HG03575 (cell line): Measurements from ENCODE around the gene KPNA2.
"Not testable (repeated sequence)": the region's sequence is repeated elsewhere in the genome, so short reads cannot be mapped to it uniquely, and the experiment has no call there.

Experiments used
- ATAC-seq: cut with Tn5 transposase; IDR thresholded peaks from one replicate; pipeline ENCODE4 v1.9.1; 2021; ENCODE audit not compliant: unreplicated experiment, insufficient number of reproducible peaks, low FRiP score; ENCODE audit errors: extremely low read depth

KPNA2 gene

DNA sequence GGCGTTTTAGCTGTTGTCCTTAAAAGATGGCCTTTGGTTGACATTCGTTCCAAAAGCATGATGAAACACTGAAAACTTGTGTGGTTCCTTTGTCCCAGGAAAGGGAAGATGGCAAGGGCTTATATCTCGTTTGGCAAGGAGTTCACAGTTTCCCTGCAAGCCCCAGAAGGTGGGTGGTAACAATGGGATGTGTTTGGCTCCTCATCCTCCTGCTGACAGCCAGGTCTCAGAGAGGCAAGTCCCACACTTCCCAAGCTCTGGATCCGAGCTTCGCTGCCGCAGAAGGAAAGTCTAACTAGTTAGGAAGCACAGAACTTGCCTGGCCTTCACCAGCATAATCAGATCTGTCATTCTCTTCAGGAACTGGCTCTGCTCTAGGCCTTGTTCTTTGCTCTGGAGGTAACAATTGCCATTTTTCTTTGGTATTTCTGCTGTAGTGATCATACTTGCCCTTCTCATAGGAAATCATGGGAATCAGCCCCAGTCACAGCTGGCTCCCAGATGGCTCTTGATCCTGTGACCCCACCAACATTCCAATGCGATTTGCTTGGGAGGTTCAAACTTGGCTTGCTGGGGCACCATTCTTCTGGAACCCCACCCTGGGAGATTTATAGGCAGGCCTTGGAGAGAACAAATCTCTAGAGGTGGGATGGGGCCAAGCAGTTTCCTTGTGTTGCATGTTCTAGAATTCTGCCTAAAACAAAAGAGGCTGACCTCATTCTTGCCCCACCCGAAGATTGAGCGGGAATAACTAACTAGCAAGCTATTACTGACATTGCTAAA lies 17.9 kb downstream of the KPNA2 start:
- ATAC-seq: no peak

DNA sequence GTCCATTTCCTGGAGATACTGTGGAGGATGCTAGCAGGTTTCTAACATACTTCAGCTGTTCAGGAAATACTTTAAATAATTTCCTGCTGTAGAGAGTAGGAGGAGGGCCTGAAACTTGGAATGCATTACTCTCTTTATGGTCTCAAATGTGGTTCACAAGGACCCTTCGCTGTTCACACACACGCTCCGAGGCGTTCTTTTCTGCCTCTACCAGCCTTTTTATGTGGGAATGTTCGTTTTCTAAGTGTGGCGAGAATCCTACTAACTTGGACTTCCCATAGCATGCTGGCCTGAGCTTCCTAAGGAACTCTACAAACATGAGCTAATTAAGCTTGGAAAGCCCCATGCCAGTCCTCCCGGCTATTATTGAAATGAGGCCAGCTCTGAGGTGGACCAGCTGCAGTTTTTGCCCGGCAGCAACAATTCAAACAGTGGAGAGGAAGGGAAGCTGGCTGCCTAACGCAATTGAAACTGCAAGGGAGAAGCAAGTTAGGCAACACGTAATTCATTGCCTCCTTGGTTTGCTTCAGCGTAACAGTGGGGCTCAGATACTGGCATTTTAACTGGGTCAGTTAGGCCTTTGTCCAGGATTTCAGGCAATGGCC lies 18.9 kb downstream of the KPNA2 start:
- ATAC-seq: no peak

GRCh38 chr17:68057531-68057952 lies 22.0 kb downstream of the KPNA2 start:
- no peak for ATAC-seq

GRCh38 chr17:68060336-68060735 lies 24.8 kb downstream of the KPNA2 start:
- no peak for ATAC-seq

DNA sequence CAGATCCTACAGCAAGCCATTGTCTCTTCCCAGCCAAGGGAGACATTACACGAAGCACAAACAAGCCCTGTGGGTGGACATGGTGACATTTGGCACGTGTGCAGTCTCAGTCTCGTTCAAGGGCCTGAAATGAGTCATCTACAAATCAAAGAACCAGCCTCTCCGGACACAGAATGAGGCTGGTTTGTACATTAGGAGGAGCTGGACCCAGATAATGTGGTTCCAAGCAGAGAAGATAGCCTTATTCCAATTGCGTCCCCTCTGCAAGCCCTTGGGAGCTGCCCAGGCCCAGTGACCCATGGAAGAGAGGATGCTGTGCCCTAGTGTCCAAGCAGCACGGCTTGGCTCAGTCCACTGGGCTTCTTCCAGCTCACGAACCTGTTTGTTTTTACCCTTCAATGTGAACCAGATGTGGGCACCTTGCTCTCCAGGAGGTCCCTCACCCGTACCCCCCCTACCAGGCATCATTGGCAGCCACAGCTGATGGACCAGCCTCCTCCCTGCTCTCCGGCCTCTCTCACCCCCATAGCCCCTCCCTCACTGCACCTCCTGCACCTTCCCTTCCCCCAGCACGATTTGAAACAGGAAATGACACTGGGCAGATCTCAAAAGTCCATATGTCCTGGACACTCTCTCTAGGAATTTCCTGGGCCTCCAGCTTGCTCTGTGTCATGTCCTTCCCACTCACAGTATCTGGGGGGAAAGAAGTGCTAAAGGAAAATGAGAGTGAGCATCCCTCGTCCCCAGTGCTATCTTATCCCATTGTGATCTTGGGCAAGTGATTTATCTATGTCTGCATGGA lies 26.2 kb downstream of the KPNA2 start:
- no peak for ATAC-seq

- ATAC-seq: not testable (repeated sequence)
These were observed 29.8 kb downstream of the KPNA2 start for GRCh38 chr17:68065366-68065765.

DNA sequence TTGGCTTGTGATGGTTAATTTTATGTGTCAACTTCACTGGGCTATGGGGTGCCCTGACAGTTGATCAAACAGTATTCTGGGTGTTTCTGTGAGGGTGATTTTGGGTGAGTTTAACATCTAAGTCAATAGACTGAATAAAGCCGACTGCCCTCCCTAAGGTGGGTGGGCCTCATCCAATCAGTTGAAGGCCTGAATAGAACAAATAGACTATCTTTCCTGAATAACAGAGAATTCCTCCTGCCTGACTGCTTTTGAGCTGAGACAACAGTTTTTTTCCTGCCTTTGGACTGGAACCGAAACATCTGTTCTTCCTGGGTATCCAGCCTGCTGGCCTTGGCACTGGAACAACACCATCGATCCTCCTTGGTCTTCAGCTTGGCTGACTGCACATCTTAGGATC lies 33.0 kb downstream of the KPNA2 start:
- not testable (repeated sequence) for ATAC-seq

- ATAC-seq: not testable (repeated sequence)
These were observed 35.3 kb downstream of the KPNA2 start for GRCh38 chr17:68070582-68071444.

DNA sequence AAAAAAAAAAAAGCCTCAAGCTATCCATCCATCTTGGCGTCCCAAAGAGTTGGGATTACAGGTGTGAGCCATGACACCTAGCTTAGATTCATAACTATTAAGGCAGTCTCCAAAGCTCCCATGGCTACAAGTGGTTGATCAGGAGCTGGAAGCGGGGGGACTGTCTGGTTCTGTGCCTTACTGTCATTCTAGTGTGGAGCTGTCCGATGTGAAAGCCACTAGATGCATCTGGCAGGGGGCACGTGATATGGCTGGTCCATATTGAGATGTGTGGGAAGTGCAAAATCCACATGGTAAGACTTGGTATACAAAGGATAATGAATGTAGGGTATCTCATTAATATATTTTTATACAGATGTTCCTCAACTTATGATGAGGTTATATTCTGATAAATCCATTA lies 38.7 kb downstream of the KPNA2 start:
- ATAC-seq: no peak

- not testable (repeated sequence) for ATAC-seq
These were observed 40.5 kb downstream of the KPNA2 start for GRCh38 chr17:68075953-68076607.

- not testable (repeated sequence) for ATAC-seq
These were observed 42.0 kb downstream of the KPNA2 start for GRCh38 chr17:68077498-68077897.

- no peak for ATAC-seq
These were observed 45.0 kb downstream of the KPNA2 start for GRCh38 chr17:68080411-68081150.

GRCh38 chr17:68081305-68082265 lies 46.0 kb downstream of the KPNA2 start:
- not testable (repeated sequence) for ATAC-seq

DNA sequence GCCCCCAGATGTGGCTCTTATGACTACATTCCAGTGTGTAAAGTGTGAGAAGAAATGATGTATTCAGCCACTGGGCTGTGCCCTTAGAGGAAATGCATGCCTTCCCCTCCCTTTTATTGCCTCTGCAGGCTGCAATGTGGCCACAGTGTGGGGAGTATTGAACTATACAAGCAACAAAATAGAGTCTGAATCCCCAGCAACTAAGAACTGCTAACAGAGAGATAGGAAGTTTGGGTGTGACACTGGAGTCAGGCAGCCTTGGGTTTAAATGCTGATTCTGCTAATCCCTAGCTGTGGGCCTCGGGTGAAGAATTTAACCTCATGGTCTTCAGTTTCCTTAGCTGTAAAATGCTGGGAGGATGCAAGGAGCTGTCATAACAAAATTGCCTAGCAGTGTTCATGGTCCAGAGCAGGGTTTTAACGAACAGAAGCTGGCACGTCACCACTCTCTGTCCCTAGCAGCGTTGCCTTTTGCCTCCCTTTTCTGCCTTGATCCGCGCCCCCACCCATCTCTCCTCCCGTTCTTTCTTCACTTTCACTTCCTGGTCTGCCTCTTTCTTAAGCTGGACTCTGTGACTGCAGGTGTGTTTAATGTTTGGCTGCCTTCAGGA lies 50.3 kb downstream of the KPNA2 start:
- ATAC-seq: no peak

DNA sequence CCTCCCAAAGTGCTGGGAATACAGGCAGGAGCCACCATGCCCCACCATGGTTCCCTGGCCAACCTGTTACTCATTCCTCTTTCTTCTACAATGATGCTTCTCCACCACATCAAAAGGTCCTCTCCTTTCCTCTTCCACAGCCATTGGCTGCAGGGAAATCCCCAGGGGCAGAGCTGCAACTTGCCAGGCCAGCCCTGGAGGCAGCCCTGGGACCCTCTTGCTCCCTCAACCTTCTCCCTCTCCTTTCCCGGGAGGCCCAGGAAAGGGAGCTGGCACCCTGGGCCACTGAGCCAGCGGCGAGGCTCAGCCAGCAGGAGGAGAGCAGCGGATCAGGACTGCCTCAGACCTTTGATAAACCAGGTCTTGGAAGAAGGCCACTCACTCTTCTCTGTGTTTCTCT lies 51.1 kb downstream of the KPNA2 start:
- ATAC-seq: not testable (repeated sequence)

DNA sequence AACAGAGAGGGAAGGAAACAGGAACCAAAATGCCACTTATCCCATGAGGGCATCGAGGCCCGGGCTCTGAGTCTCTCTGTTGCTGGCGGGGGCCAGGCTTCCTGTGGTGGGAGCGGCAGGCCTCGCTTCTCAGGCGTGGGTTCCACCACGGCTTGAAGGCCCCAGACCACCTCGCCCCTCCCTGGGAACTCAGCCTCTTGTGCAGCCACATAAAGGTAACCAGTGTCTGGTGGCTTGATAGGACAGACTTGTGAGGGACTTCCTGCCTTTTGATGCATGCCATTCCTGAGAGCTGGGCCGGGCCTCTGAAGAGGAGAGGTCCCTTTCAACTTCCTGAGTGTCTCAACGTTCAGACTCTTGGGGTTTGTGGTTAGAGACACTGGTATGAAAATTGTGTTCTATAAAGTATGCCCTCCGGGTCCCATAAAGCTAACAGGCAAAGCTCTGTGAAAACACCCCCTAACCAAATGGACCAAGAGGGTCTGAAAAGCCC lies 51.6 kb downstream of the KPNA2 start:
- ATAC-seq: not testable (repeated sequence)
